CD4-positive, alpha-beta T cell treated with Interleukin-21 for 1 hour (primary cell): ENCODE data around the gene OAF.
"Not testable (repeated sequence)": the region's sequence is repeated elsewhere in the genome, so short reads cannot be mapped to it uniquely, and the experiment has no call there.

Experiments
- DNase-seq: peaks from one replicate; pipeline ENCODE4 v3.0.0-alpha.2; 2020

Gene OAF

DNA sequence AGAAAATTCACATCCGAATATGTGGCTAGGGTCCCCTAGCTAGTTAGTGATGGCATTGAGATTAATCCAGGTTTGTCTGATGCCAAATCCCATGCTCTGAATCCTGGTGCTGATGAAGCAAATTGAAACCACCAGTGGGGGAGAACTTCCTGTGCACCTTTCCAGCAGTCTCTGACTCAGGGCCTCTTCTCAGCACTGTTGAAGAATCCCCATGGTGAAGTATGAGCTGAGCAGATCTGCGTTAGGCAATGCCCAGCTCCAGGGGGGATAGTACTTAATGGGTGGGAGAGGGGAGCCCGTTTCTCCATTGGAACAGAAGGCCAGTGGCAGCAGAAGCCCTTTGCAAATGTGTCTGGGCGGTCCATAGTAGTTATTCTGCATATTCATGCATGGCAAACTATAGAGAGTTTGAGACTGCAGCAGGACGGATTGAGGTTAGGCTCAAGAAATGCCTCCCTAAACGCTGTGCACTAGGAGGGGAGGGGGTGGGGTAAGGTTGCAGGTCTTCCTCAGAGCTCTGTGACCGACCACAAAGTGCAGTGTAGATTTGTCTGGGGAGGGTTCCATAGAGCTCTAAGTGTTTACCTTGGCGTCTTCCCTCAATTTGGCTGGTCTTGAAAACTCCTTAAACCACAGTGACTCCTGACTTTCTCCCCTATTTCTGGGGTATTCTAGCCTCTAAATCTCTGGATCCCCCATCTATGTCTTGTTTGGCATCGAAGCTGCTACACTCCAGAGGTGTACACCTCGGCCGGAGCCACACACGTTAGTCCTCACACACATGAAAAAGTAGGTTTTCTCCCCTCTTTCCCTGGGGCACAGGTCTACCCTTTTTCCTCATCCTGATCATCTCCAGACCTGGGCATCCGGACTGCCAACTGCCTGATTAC lies 33.9 kb downstream of the OAF start:
- DNase-seq, result no peak

DNA sequence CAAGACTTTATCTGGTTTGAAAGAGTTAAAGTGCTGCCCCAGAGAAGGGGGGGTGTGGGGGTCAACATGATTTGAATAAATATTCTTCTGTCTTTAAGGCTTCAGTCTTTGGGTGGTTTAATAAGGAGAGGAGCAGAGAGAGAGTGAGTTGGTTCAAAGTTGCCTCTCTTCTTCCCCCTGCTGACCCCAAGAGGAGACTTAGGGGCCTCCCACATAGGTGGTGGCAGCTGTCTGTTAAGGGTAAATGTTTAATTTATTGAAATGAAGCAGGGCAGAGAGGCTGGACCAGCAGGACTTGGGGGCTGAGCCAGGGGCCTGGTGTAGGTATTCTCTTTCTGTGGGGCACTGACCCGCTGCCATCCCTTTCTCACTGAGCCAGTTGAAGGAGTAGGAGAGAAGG lies 34.6 kb downstream of the OAF start:
- DNase-seq, result no peak

DNA sequence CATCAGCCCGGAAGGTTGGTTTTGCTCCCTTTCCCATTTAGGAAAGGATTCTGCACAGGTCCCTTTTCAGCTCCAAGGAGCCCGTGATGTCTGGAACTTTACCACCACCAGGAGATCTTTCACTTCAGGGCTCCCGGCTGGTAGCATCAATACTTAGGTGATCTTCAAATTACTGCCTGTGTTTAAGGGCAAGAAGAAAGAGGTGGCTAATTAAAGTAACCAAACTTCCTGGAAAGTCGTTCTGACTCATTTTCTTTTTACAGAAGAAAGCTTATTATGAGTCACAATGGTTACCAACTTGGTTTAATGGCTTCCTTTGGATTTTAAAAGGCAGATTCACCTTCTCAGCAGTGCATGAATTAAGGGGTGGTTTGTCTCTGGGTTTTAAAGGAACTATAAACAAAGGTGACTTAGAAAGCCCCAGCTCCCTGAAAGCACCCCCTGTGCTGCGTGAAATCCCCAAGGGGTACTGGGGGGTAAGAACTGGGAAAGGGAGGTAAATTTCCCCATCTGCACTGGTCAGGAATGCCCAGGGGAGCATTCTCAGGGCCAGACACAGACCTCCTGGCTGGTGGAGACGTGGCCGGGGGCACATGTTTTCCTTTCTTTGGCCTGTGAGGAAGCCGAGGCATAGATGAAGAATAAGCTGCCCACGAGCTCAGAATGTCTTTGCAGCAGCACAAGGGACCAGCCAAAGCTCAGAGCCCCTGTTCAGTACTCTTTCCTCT lies 37.9 kb downstream of the OAF start:
- DNase-seq, result no peak

DNA sequence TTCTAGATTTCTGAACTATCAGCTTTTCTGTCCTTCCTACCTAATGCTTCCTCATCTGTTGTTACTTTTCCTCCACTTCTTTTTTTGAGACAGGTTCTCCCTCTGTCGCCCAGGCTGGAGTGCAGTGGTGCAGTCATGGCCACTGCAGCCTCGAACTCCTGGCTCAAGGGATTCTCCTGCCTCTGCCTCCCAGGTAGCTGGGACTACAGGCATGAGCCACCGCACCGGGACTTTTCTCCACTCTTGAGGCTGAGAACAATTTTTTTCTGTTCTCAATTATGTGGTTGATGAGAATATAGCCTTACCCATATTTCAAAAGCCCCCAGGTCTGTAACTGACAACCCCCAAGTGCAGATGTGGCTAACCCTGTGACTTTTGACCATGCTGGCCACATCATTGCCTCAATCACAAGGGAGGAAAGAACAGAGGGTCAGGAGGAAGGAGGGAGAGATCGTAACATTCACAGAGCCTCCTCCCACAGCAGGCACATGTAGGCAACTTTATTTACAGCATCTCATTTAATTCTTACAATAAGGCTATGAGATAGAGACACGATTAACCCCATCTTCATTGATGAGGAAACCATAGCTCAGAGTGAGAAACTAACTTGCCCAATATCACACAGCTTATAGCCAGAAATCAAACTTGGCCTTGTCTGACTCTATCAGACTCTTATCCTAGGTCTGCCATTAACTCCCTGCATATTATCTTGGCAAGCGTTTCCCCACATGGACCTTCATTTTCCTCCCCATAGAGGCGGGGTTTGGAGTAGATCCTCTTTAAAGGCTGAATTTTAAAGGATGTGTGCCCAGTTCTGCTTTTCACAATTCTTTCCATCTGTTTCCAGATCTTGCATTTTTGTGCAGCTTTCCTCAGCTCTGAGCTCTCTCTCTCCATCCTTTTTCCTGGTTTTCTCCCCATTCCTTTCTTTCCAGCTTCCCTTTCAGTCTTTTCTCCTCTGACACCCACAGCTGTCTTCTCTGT lies 38.7 kb downstream of the OAF start:
- no peak for DNase-seq

DNA sequence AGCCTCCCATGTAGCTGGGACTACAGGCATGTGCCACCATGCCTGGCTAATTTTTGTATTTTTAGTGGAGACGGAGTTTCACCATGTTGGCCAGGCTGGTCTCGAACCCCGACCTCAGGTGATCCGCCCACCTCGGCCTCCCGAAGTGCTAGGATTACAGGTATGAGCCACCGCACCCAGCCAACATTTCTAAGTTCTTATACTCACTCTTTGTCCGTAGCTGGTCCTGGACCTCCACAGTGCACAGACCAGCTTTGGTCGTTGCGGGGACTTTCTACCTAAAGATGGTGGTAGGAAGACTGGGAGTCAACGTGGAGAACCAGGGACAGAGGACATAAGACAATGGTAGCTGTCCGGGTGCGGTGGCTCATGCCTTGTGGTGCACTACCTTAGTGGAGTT lies 42.5 kb downstream of the OAF start:
- not testable (repeated sequence) for DNase-seq

DNA sequence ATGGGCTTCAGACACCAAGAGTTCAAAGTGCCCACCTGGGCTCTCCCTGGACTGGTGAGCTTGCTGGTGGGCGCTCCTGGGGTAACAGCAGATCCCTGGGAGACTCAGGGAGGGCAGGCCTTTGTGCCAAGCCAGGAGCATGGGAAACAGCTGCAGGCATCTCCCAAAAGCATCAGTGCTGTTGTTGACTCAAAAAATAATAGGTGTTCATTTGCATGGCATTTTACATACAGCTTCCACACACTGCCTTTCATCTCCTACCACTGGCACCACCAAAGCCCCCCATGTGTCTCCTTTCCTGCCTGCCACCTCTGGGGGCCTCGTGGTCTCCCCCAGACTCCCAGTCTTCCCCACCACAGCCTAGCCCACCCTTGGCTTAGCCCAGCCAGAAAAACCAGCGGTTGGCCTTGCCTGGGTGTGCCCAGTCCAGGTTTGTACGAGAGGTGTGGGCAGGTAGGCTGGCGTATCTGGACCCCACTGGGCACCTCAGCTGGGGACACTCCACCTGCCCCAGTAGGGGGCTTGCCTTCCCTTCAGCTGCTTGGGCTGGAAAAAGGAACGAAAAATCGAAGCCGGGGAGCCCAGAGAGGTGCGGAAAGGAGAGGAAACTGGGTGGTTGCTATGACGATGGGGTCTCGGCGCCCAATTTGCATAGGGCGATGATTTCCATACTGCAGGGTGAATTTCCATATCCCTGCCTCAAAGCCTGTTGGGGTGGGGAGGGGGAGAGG lies 44.1 kb downstream of the OAF start:
- DNase-seq, result no peak

DNA sequence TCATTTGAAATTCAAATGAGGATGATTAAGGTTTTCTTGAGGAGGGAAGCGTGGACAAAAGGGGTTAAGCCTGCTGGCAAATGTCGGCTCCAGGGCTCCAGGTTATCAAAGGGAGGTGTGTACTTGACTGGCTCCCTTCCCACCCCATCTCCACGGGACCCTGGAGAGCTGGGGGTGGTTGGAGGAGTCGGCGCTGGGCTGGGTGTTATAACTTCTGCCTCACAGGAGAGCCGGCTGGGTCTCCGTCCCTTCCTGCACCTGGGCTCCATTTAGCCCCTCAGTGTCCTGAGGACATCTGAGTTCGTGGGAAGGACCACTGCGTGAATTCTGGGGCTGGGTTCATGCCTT lies 44.7 kb downstream of the OAF start:
- no peak for DNase-seq

DNA sequence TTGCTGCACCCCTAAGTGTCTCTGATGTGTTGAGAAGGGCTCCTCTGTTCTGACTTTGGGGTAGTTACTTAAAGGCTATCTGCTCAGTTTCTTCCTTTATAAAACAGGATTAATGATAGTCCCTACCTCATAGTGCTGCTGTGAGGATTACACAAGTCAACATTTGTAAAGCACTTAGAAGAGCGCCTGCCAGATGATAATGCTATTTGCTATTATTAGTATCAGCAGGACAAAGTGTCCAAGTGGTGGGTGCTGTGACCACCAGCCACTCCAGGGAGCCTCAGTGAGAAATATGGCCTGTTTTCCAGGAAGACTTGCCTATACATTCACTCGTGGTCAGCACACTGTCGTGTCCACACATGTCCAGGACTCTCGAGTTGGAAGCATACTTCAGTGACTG lies 45.3 kb downstream of the OAF start:
- no peak for DNase-seq

DNA sequence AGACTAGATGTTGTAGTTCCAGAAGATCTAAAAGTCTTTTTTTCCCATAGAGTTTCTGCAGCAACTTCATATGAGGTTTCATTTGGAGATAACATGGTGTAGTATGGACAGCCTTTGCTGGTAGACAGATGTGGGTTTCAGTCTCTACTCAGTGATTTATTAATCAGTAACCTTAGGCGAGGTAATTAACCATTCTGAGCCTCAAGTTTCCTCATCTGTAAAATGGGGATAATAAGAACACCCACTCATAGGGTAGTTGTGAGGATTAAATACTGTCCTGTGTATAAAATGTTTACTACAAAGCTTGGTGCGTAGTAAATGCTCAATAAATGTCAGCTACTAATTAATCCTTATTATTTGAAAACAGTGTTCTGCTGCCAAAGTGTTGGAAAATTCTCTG lies 45.9 kb downstream of the OAF start:
- DNase-seq, result no peak

DNA sequence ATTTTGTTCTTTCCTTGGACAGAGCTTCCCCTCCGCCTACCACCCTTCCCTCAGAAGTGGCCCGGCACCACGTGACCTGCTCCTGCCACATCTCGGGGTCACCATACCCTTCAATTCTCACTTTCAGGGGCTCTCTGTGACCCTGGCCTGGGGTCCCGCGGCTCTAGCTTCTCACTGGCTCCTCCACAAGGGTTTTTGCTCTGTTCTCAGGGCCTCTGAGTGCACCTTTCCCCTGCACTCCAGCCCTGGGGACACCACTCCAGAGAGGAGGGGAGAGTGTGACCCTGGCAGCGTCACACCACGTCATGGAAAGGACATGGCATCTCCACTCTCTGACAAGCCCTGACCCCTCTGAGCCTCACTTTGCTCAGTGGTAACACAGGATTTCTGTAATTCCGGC lies 46.5 kb downstream of the OAF start:
- no peak for DNase-seq

DNA sequence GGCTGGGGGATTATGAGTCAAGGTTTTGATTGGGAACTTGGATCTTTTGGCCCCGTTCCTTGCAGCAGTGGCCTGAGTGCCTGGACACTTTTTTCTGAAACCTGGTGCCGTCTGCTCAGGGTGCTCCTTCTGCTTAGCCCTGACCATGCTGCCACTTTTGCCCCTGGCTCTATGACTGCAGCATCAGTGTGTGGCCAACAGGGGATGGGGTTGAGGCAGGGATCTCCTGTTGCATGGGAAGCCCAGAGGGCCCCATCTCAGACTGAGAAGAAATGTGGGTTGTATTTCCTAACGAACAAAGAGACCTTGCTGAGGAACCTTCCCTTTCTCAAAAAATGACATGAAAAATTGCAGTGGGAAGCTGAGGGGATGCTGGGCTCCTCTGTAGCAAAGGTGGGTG lies 47.8 kb downstream of the OAF start:
- DNase-seq, result no peak

DNA sequence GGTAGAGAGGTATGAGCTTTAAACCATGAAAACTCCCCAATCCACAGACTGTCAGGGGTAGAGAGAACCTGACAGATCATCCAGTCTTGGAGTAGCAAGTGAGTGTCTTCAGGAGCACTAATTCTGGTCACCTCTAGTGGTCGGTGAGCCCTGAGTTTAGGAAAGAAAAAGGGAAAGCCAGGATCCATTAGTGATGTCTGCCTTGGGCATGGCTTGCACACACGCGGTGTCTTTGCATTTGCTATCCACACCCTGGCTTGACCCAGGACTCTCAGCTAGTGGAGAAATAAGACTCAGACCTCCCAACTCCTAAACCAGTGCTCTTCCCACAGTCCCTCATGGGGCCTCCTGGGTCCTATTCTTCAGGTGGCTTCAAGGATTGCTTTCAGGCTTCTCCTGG lies 48.4 kb downstream of the OAF start:
- no peak for DNase-seq

DNA sequence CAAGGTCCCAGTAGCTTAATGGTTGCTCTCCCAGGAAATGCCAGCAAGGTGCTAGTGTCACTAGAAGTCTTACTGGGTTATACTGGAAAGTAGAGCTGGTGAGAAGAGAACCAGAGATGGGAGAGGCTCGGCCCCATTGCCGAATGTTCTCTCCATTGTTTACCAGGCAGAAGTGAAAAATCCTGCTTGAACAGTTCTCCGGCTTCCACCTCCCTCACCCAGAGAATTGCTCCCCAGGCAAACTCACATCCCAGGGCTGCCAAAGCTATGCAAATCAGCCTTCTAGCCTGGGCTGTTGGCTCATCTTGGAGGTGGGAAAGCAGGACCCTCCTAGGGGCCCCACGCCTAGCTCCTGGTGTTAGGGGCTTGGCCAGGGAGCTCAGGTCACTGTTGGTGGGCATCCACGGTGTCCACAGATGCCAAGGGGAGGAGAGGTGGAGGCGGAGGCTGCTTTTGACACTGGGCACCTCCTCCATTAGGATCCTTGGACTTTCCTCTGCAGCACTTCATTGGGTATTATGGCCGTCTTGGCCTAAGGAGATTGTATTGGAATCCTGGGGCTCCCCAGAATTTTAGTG lies 49.2 kb downstream of the OAF start:
- DNase-seq, result no peak

DNA sequence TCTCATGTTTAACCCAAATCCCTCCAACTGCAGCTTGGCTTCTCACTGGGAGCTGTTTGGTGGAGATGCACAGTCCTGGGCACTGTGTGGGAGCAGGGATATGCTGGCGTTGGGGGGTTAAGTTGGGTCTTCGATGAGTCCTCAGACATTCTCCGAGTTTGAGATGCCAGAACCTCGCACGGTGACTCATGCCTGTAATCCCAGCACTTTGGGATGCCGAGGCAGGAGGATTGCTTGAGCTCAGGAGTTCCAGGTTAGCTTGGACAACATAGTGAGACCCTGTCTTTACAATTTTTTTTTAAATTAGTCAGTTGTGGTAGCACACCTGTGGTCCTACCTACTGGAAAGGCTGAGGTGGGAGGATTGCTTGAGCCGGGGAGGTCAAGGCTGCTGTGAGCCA lies 49.8 kb downstream of the OAF start:
- no peak for DNase-seq

DNA sequence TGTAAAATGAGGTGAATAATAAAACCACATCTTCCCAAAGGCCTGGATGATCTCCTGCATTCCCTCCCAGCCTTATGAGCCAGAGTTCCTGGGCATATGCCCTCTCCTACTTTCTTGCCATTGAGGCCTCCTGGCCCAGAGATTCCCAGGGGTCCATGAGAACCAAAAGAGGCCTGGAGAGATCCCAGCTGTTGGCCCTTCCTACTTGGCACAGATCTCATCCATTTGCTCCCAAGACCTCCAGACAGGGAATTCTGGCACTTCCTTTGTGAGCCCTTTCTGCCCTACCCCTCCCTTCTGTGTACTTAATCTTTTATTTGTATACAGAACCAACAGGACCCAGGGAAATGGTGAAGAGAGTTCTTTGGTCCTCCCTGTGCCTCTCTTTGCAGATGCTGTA lies 50.5 kb downstream of the OAF start:
- no peak for DNase-seq

DNA sequence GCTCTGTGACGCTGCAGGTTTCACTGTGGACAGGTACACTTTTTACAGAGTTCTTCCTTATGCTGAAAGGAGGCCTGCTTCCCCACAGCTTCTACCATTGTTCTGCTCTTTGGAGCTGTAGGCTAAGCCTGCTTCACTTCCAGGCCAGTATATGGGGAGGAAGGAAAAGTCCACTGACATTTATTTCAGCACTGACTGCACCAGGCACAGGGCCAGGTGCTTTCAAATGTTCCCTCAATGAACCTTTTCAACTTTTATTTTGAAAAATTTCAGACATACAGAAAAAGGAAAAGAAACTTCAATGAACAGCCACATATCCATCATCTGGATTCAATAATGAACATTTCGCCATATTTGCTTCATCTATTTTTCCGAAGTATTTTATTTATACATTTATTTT lies 51.1 kb downstream of the OAF start:
- no peak for DNase-seq

DNA sequence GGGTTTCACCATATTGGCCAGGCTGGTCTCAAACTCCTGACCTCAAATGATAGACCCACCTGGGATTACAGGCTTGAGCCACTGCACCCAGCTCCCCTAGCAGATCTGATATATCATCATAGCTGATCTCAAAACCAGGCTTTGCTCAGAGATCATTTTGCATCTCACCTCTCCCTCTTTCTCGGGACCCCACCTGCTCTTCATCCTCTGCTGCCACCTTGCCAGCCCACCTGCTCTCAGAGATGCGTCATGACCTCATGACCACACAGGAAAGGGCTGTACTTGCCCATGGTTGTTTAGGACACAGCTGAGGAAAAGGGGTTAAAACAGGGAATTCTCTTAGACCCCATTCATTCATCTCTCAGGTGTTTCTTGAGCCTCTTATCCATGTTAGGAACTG lies 56.5 kb downstream of the OAF start:
- DNase-seq, result no peak

DNA sequence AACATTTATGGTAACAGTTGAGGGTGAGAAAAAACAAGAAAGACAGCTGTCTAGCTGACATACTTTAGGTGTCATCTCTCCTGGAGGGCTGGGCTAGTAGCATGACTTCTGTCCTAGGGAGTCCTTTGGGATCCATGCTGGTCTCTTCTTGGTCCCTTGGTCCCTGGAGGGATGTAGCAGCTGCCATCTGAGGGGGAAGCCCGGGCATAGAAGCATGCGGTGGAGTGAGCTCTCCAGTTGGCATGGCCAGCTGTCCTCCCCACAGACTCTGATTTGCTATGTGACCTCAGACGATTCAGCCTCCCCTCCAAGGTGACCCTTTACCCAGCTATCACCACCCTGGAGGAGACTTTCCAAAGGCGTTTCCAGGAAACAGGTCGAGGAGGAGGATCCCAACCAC lies 57.9 kb downstream of the OAF start:
- DNase-seq, result no peak

DNA sequence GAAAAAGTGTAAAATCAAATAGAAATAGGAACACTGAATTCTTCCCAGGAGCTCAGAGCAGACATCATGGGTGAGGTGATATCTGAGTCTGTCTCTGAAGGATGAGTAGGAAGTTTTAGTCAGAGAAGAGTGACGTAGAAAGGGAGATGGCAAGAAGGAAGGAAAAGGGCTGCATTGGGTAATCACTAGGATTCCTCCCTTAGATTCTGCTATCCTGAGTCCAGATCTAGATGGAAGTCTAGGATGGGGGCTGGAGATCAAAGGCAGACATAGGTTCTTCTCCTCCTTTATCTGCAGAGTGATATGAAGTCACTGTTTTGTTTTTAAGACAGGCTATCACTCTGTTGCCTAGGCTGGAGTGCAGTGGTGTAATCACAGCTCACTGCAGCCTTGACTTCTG lies 59.6 kb downstream of the OAF start:
- DNase-seq, result no peak

DNA sequence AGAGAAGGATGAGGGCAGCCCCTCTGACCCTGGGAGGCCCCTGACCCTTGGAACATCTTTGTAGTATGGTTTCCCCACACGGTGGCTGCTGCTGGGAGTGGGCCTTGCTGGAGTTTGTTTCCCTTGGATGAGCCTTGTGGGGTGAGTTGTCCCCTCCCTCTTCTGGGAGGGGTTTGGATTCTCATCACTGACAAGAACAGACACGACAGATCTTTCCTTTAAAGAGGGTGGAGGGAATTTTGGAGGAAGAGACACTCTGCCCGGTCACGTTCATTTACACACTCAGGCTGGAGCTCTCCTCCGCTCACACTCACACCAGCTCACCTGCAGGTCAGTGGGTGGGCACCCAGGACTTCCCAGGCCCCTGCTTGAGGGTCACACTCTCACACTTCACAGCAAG lies 60.8 kb downstream of the OAF start:
- DNase-seq, result no peak

DNA sequence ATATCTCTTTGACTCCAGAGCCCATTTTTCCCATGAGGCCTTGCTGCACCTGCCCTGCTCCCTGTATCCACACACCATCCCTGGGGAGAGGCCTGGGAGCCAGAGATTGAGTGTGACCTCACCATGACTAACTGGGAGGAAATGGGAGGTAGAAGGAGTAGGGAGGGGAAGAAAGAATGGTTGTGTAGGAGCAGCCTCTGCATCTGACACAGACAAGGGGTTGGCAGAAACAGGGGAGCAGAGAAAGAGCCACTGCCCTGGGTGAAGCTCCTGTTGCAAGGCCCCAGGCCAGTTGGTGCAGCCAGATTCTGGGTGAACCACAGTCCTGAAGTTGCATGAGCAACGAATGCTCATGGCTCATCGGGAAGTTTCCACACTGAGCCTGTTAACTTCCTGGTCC lies 61.5 kb downstream of the OAF start:
- DNase-seq, result no peak

DNA sequence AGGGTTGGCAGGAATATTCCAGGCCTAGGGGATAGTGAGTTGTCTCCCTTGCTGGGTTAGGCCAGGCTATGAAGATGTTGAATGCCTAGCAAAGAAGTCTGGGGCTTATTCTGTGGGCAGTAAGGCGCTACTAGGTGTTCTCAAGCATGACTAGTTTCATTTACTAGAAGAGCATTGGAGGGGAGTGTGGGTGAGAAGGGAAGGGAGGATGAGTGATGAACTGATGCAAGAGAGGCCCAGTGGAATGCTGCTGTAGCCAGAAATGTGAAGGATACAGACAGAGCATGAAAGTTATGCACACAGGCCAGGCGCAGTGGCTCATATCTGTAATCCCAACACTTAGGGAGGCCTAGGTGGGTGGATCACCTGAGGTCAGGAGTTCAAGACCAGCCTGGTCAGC lies 62.6 kb downstream of the OAF start:
- DNase-seq, result no peak
